ENCODE measurements around the gene TTI1. TPM values are rescaled to one million over a fixed set of nuclear protein-coding genes. Genes with fewer than 3 reads are reported as not detected.

TTI1 gene
- total RNA-seq, 1 experiment from 2014 or later: 26.9 TPM

DNA sequence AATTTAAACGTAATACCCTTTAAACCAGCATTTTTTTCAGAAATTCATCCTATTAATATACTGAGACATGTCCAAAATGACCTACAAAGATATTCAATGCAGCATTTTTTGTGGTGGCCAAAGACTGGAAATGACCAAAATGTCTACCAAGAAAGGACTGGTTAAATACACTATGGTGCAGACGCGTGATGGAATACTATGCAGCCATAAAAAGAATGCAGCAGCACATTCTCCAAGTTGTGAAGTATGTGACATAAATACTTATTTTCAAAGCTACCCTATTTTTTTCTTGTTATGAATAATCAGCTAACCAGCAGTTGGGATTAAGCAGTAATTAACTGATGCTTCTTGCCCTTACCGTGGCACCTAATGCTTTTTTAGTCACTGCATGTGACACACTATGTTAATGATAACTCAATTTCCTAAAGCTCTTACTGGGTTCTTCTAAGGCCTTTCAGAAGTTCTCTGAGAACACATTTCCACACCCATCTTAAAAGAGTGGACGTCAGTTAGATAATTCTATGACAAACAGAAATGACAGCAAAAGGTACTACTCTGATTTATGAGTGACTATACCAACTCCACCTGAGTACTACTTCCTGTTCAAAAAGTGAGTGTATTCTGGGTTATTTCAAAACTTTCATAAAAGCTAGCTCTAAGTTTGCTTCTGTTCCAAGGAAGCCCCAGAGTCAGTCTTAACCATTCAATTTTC lies 24.9 kb downstream of the TTI1 start:
- ATAC-seq (no peak), DNase-seq (ENCODE audit: low read depth, low spot score) (no peak)
- H3K4me1 ChIP-seq (ENCODE audit: control insufficient read depth in 1 of 2, insufficient read depth in 2 of 2, low read length in 2 of 2): no peaks in the 10 kb centered on the region
- intact Hi-C loops (cut with micrococcal nuclease): no loop called here
- ChIA-PET POLR2A (no interaction called here), CTCF (no interaction called here), RAD21 (ENCODE audit: low non-redundant PET in 1 of 2, low total read pairs in 2 of 2, uncharacterized antibody in 2 of 2, unreplicated experiment in 2 of 2) (no interaction called here)
- no TSS peak for BruUV-seq (replicated peaks)
- H3K79me2 ChIP-seq (ENCODE audit: insufficient read depth, low read length): peaks cover 82% of the 10 kb centered on the region
- H4K20me1 ChIP-seq (ENCODE audit: insufficient read depth): peaks cover 9% of the 10 kb centered on the region
- no peak overlapping the region for H3K4me2 ChIP-seq (ENCODE audit: low read length)
- TF ChIP-seq SIN3A (IDR thresholded peaks at IDR 0.05; ENCODE audit: low read depth): no peak
- no peak for TF ChIP-seq POLR2A (IDR thresholded peaks at IDR 0.05; ENCODE audit: borderline replicate concordance, extremely low read depth, insufficient read depth, insufficient read length)
- TF ChIP-seq, protein P1, sequence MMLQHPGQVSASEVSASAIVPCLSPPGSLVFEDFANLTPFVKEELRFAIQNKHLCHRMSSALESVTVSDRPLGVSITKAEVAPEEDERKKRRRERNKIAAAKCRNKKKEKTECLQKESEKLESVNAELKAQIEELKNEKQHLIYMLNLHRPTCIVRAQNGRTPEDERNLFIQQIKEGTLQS (IDR thresholded peaks at IDR 0.05): no peak
- no peak for TF ChIP-seq TCF7L2 (IDR thresholded peaks at IDR 0.05; ENCODE audit: borderline replicate concordance, extremely low read depth, insufficient read depth, insufficient read length)
- TF ChIP-seq ELF1 (IDR thresholded peaks at IDR 0.05; ENCODE audit: borderline replicate concordance, low read depth): no peak
- TF ChIP-seq CEBPB (IDR thresholded peaks at IDR 0.05; ENCODE audit: low read depth): no peak
- TF ChIP-seq CBX3 (IDR thresholded peaks at IDR 0.05; ENCODE audit: low read depth): no peak
- TF ChIP-seq, protein P2, sequence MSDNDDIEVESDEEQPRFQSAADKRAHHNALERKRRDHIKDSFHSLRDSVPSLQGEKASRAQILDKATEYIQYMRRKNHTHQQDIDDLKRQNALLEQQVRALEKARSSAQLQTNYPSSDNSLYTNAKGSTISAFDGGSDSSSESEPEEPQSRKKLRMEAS (IDR thresholded peaks at IDR 0.05): no peak
- no peak for TF ChIP-seq EGR1 (IDR thresholded peaks at IDR 0.05; ENCODE audit: low read depth)
- no peak for TF ChIP-seq SRF (IDR thresholded peaks at IDR 0.05; ENCODE audit: low read depth)
- TF ChIP-seq EZH2phosphoT487 (IDR thresholded peaks at IDR 0.05; ENCODE audit: borderline replicate concordance): no peak
- no peaks in the 10 kb centered on the region for H3K27me3 ChIP-seq (ENCODE audit: insufficient read depth, low read length)
- no peak overlapping the region for H3K27ac ChIP-seq (ENCODE audit: low read depth, low read length)
- no peak overlapping the region for H2AFZ ChIP-seq (ENCODE audit: low read depth, low read length, poor library complexity, severe bottlenecking)
- H3K9me2 ChIP-seq (ENCODE audit: insufficient read depth): no peaks in the 10 kb centered on the region
- H3K9me3 ChIP-seq (ENCODE audit: control insufficient read depth in 1 of 2, insufficient read depth in 1 of 2, low read depth in 1 of 2, low read length in 2 of 2): no peaks in the 10 kb centered on the region
- no peak overlapping the region for H3K9ac ChIP-seq (ENCODE audit: low read length)
- no peak overlapping the region for H3K4me3 ChIP-seq (replicated peaks in 1 of 2; ENCODE audit: low read depth in 1 of 2, low read length in 2 of 2)
- peaks cover 17 to 38% of the 10 kb centered on the region in 2 experiments for H3K36me3 ChIP-seq (ENCODE audit: control insufficient read depth in 1 of 2, insufficient read depth in 2 of 2, low read length in 2 of 2)

DNA sequence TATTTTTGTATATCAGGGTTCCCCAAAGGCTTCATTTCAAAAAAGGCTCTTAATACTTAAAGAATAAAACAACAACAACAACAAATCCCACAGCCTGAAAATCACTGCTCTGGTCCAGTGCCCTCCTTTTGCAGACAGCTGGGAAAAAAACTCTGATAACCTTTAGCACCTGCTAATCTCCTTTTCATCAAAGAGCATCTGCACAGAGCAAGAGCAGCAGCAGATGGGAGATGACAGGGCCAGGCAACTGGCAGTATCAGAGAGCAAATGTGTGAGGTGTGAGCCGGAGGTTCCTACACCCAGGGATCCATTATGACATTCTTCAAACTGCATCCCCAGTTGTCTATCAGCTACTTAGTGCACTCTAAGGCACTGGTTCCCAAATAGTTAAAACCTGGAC lies 25.7 kb downstream of the TTI1 start:
- peaks cover 16 to 34% of the 10 kb centered on the region in 2 experiments for H3K36me3 ChIP-seq (ENCODE audit: control insufficient read depth in 1 of 2, insufficient read depth in 2 of 2, low read length in 2 of 2)
- ATAC-seq (no peak), DNase-seq (ENCODE audit: low read depth, low spot score) (no peak)
- peaks cover 73% of the 10 kb centered on the region for H3K79me2 ChIP-seq (ENCODE audit: insufficient read depth, low read length)
- no TSS peak for BruUV-seq (replicated peaks)
- no peaks in the 10 kb centered on the region for H3K27me3 ChIP-seq (ENCODE audit: insufficient read depth, low read length)
- intact Hi-C loops (cut with micrococcal nuclease): no loop called here
- peaks cover 9% of the 10 kb centered on the region for H4K20me1 ChIP-seq (ENCODE audit: insufficient read depth)
- no peaks in the 10 kb centered on the region for H3K4me1 ChIP-seq (ENCODE audit: control insufficient read depth in 1 of 2, insufficient read depth in 2 of 2, low read length in 2 of 2)
- RAD21 ChIA-PET (ENCODE audit: low non-redundant PET in 1 of 2, low total read pairs in 2 of 2, uncharacterized antibody in 2 of 2, unreplicated experiment in 2 of 2): no interaction called here
- POLR2A ChIA-PET: no interaction called here
- TF ChIP-seq ZNF274 (IDR thresholded peaks at IDR 0.05; ENCODE audit: low read depth, low read length) (no peak), EGR1 (IDR thresholded peaks at IDR 0.05; ENCODE audit: low read depth) (no peak), ZFX (IDR thresholded peaks at IDR 0.05) (no peak), CBX3 (IDR thresholded peaks at IDR 0.05; ENCODE audit: low read depth) (no peak), RAD21 (IDR thresholded peaks at IDR 0.05; ENCODE audit: low read depth) (no peak)
- TF ChIP-seq, protein P1 (IDR thresholded peaks at IDR 0.05): no peak
- no peak overlapping the region for H3K4me3 ChIP-seq (replicated peaks in 1 of 2; ENCODE audit: low read depth in 1 of 2, low read length in 2 of 2)
- no peak overlapping the region for H3K4me2 ChIP-seq (ENCODE audit: low read length)
- H3K9ac ChIP-seq (ENCODE audit: low read length): no peak overlapping the region
- H2AFZ ChIP-seq (ENCODE audit: low read depth, low read length, poor library complexity, severe bottlenecking): no peak overlapping the region
- no peak overlapping the region for H3K27ac ChIP-seq (ENCODE audit: low read depth, low read length)
- no peaks in the 10 kb centered on the region for H3K9me2 ChIP-seq (ENCODE audit: insufficient read depth)
- CTCF ChIA-PET: no interaction called here
- no peaks in the 10 kb centered on the region for H3K9me3 ChIP-seq (ENCODE audit: control insufficient read depth in 1 of 2, insufficient read depth in 1 of 2, low read depth in 1 of 2, low read length in 2 of 2)
